ENCODE measurements around the gene FGGY.

FGGY gene

GRCh38 chr1:59428828-59429227 is 131.9 kb downstream of the FGGY start:
- Histone ChIP-seq H3K36me3 (ENCODE audit: control insufficient read depth in 2 of 2, insufficient read depth in 1 of 2, low read length in 2 of 2) (no peaks in the 10 kb centered on the region), H3K4me1 (ENCODE audit: control insufficient read depth, insufficient read depth, low read length) (no peaks in the 10 kb centered on the region), H3K4me3 (ENCODE audit: low read depth, low read length) (no peak overlapping the region), H3K9me3 (ENCODE audit: control insufficient read depth, insufficient read depth, low read depth, low read length) (no peaks in the 10 kb centered on the region), H3K27ac (ENCODE audit: extremely low read depth, low read depth, low read length) (no peak overlapping the region)
- ChIA-PET CTCF (interaction anchor here (0.6 kb wide), 1 partner anchor 33 kb away, joined by 5 read pairs; no protein-coding TSS in a partner anchor), POLR2A (no interaction called here)
- no peak for TF ChIP-seq ZNF664 (tag by site-specific recombination; IDR thresholded peaks at IDR 0.05)
- TF ChIP-seq FEZF1 (tag by site-specific recombination; IDR thresholded peaks at IDR 0.05) = no peak
- no peak for TF ChIP-seq REST (tag by site-specific recombination; IDR thresholded peaks at IDR 0.05)
- no peak for TF ChIP-seq ZNF202 (tag by site-specific recombination; IDR thresholded peaks at IDR 0.05; ENCODE audit: borderline replicate concordance)
- no peak for TF ChIP-seq ZNF514 (tag by site-specific recombination; IDR thresholded peaks at IDR 0.05)
- no peak for TF ChIP-seq ZNF354C (tag by site-specific recombination; IDR thresholded peaks at IDR 0.05; ENCODE audit: borderline replicate concordance, low read depth)
- TF ChIP-seq ZNF133 (tag by site-specific recombination; IDR thresholded peaks at IDR 0.05) = no peak
- no peak for TF ChIP-seq ZNF341 (tag by site-specific recombination; IDR thresholded peaks at IDR 0.05; ENCODE audit: low read depth)
- no peak for TF ChIP-seq RBAK (tag by site-specific recombination; IDR thresholded peaks at IDR 0.05)
- no peak for TF ChIP-seq ELK4 (IDR thresholded peaks at IDR 0.05; ENCODE audit: borderline replicate concordance, low read depth, low read length)
- no peak for TF ChIP-seq ZNF280D (tag by site-specific recombination; IDR thresholded peaks at IDR 0.05)
- TF ChIP-seq ZNF292 (tag by site-specific recombination; IDR thresholded peaks at IDR 0.05; ENCODE audit: borderline replicate concordance, low read depth) = no peak

- Histone ChIP-seq H3K4me1 (ENCODE audit: control insufficient read depth, insufficient read depth, low read length) (no peaks in the 10 kb centered on the region), H3K9me3 (ENCODE audit: control insufficient read depth, insufficient read depth, low read depth, low read length) (no peaks in the 10 kb centered on the region), H3K27ac (ENCODE audit: extremely low read depth, low read depth, low read length) (no peak overlapping the region), H3K36me3 (ENCODE audit: control insufficient read depth in 2 of 2, insufficient read depth in 1 of 2, low read length in 2 of 2) (no peaks in the 10 kb centered on the region), H3K4me3 (ENCODE audit: low read depth, low read length) (no peak overlapping the region)
- TF ChIP-seq ZNF404 (tag by site-specific recombination; IDR thresholded peaks at IDR 0.05) (no peak), ZNF133 (tag by site-specific recombination; IDR thresholded peaks at IDR 0.05) (no peak), ZBTB21 (tag by site-specific recombination; IDR thresholded peaks at IDR 0.05) (no peak), SCRT2 (tag by site-specific recombination; IDR thresholded peaks at IDR 0.05) (peak; percentile 44; the same call in 1 of the 2 replicates)
- POLR2A ChIA-PET = no interaction called here
- CTCF ChIA-PET = no interaction called here
Measured at GRCh38 chr1:59429656-59430055, 132.8 kb downstream of the FGGY start.

Data from HEK293 (cell line).